GM12878 (cell line): ENCODE measurements around the gene YPEL3. TPM values are rescaled to one million over a fixed set of nuclear protein-coding genes. Genes with fewer than 3 reads are reported as not detected.

Experiments used
- ATAC-seq: fragments of 200-7000 bp; cut with Tn5 transposase; 3 replicates; pipeline ENCODE4 v1.9.1; 2020; ENCODE audit warnings: mild to moderate bottlenecking, moderate library complexity
- BruUV-seq: library from RNA; stranded (reverse); fragments of 400-500 nt; replicated peaks from 2 replicates; lab custom pipeline; 2021; lab: Mats Ljungman, UMichigan
- CTCF ChIA-PET: fragments of 300-600 bp; sonication (Branson Sonifier 250); formaldehyde crosslinking; extraction: SDS; loops from one replicate; lab custom pipeline; 2021; ENCODE audit warnings: inconsistent platforms; lab: Yijun Ruan, JAX
- POLR2A ChIA-PET: fragments of 350-600 bp; formaldehyde crosslinking; extraction: SDS; loops from one replicate; lab custom pipeline; 2021; ENCODE audit warnings: inconsistent platforms; lab: Charles Lee
- RAD21 ChIA-PET: fragments of 300-600 bp; sonication (Branson Sonifier 250); formaldehyde crosslinking; loops from one replicate; lab custom pipeline; 2023; ENCODE audit warnings: antibody characterized with exemption; ENCODE audit not compliant: unreplicated experiment; lab: Charles Lee
- SMC1A ChIA-PET: fragments of 300-600 bp; sonication (Branson Sonifier 250); formaldehyde crosslinking; loops from one replicate; lab custom pipeline; 2023; ENCODE audit not compliant: unreplicated experiment, uncharacterized antibody; lab: Charles Lee
- DNase-seq: peaks from one replicate; pipeline ENCODE4 v3.0.0-alpha.2; 2011; ENCODE audit warnings: low read depth, low spot score
- FAIRE-seq: peaks from 3 replicates; lab custom pipeline; 2011; peaks lifted over from hg19 to GRCh38; lab: Jason Lieb, UNC
- H2AFZ ChIP-seq: 2 replicates; pipeline ENCODE4 v1.6.0; 2011; ENCODE audit warnings: low read depth, low read length, control low read depth; ENCODE audit not compliant: control insufficient read depth
- H3K27ac ChIP-seq: 2 replicates; pipeline ENCODE4 v1.5.1; 2011; ENCODE audit warnings: control low read depth; ENCODE audit not compliant: control insufficient read depth, insufficient read depth
- H3K27me3 ChIP-seq, 2 experiments: replicated peaks in 1 of 2; 2 replicates each; pipeline versions ENCODE4 v1.6.0 to v1.6.1; 2011; ENCODE audit warnings: low read length in 1 of 2; ENCODE audit not compliant: control insufficient read depth in 2 of 2, insufficient read depth in 2 of 2
- H3K36me3 ChIP-seq, 2 experiments: 2 replicates each; pipeline ENCODE4 v1.5.1; 2011; ENCODE audit warnings: low read length in 1 of 2; ENCODE audit not compliant: control insufficient read depth in 2 of 2, insufficient read depth in 2 of 2
- H3K4me1 ChIP-seq: 2 replicates; pipeline ENCODE4 v1.6.1; 2011; ENCODE audit warnings: mild to moderate bottlenecking, low read length, moderate library complexity, mixed read lengths; ENCODE audit not compliant: control insufficient read depth, insufficient read depth
- H3K4me2 ChIP-seq: 2 replicates; pipeline ENCODE4 v1.6.0; 2011; ENCODE audit warnings: control low read depth; ENCODE audit not compliant: control insufficient read depth, insufficient read depth
- H3K4me3 ChIP-seq: fragments of 200-600 bp; sonication (generic); 2 replicates; pipeline ENCODE4 v1.5.1; 2016
- H3K79me2 ChIP-seq: 2 replicates; pipeline ENCODE4 v1.6.0; 2011; ENCODE audit warnings: low read length; ENCODE audit not compliant: control insufficient read depth, insufficient read depth
- H3K9ac ChIP-seq: 2 replicates; pipeline ENCODE4 v1.8.0; 2011; ENCODE audit warnings: low read length, control low read depth, mixed read lengths; ENCODE audit not compliant: control insufficient read depth, insufficient read depth
- H3K9me3 ChIP-seq: replicated peaks from 3 replicates; pipeline ENCODE4 v1.5.1; 2011; ENCODE audit warnings: mild to moderate bottlenecking, low read length; ENCODE audit not compliant: control insufficient read depth, insufficient read depth
- H4K20me1 ChIP-seq: 2 replicates; pipeline ENCODE4 v1.6.0; 2011; ENCODE audit not compliant: control insufficient read depth, insufficient read depth
- BACH1 ChIP-seq: fragments of 450-650 bp; IDR thresholded peaks from 2 replicates; pipeline ENCODE4 v1.6.1; 2017; ENCODE audit warnings: mild to moderate bottlenecking, borderline replicate concordance
- BMI1 ChIP-seq: fragments of 450-650 bp; IDR thresholded peaks from 2 replicates; pipeline ENCODE4 v1.6.1; 2016; ENCODE audit warnings: mild to moderate bottlenecking, moderate library complexity, borderline replicate concordance
- CEBPB ChIP-seq, 2 experiments: fragments of 150-350 bp in 1 of 2; IDR thresholded peaks; 2 replicates each; pipeline ENCODE4 v1.6.1; 2012 to 2014; ENCODE audit warnings: low read depth in 2 of 2, low read length in 2 of 2, borderline replicate concordance in 1 of 2, inconsistent platforms in 1 of 2
- NFYB ChIP-seq: IDR thresholded peaks from 2 replicates; pipeline ENCODE4 v1.6.1; 2011; ENCODE audit warnings: low read depth, mild to moderate bottlenecking, low read length, improper control_type of control experiment, moderate library complexity; ENCODE audit not compliant: insufficient read depth
- RBBP5 ChIP-seq: fragments of 200-600 bp; sonication (generic); conservative IDR thresholded peaks from 2 replicates; pipeline ENCODE4 v1.6.1; 2016
- RUNX3 ChIP-seq: IDR thresholded peaks from 2 replicates; pipeline ENCODE4 v1.6.1; 2012; ENCODE audit warnings: low read length, inconsistent platforms
- SUPT20H ChIP-seq: IDR thresholded peaks from 2 replicates; pipeline ENCODE4 v1.6.1; 2011; ENCODE audit warnings: low read depth, mild to moderate bottlenecking, low read length, moderate library complexity, borderline replicate concordance; ENCODE audit not compliant: control insufficient read depth
- ZBTB40 ChIP-seq: fragments of 450-650 bp; IDR thresholded peaks from 2 replicates; pipeline ENCODE4 v1.6.1; 2016; ENCODE audit warnings: mild to moderate bottlenecking, moderate library complexity, borderline replicate concordance
- ZNF687 ChIP-seq: fragments of 450-650 bp; IDR thresholded peaks from 2 replicates; pipeline ENCODE4 v1.6.1; 2017; ENCODE audit warnings: mild to moderate bottlenecking, moderate library complexity
- WGBS: methylation state at CpG from one replicate; pipeline ENCODE4 v1.1.6; 2016; ENCODE audit warnings: low lambda C conversion rate; ENCODE audit not compliant: insufficient replicate concordance, insufficient coverage; ENCODE audit errors: missing lambda C conversion rate; 5-methylcytosine and 5-hydroxymethylcytosine counted together
- in situ Hi-C: fragments of 300-500 bp; cut with MboI; formaldehyde crosslinking; loops from 9 replicates; pipeline ENCODE4 v1.14.3; 2018; ENCODE audit warnings: mixed read lengths
- intact Hi-C: fragments of 100-400 bp; cut with micrococcal nuclease; formaldehyde crosslinking; loops from one replicate; pipeline ENCODE4 v1.14.2; 2022; ENCODE audit not compliant: unreplicated experiment
- polyA plus RNA-seq, 11 experiments: library from polyadenylated mRNA; depleted of rRNA in 4 of 11; unstranded in 6 of 11; stranded (reverse) in 5 of 11; fragments of >200 nt; fragmentation: Nextera tagmentation in 4 of 11; fragmentation: Illumina TruSeq in 1 of 11; extraction: Ambion mirVana in 4 of 11; extraction: Trizol in 1 of 11; gene quantifications; 1 replicate in 1 of 11; 2 replicates in 10 of 11; pipeline versions ENCODE4 v1.2.1 to v1.2.3, GENCODE V29; 2011 to 2016; ENCODE audit warnings: inconsistent platforms in 2 of 11, missing spikeins in 2 of 11, low read depth in 1 of 11
- total RNA-seq, 4 experiments: library from RNA; depleted of rRNA in 3 of 4; stranded (reverse); fragments of >200 nt in 3 of 4; fragmentation: Illumina TruSeq in 1 of 4; extraction: Trizol in 1 of 4; gene quantifications; 2 replicates each; pipeline versions ENCODE4 v1.2.1 to v1.2.3, GENCODE V29; 2013 to 2021

YPEL3 gene
- total and polyA plus RNA-seq, 10 of the 15 experiments (the other 5 are each of a cell fraction or from before 2014, with no cell fraction given): 1.3 to 22.0 (median 12.1) TPM

- 4% methylated on average over 1 of the region's 1 CpG for WGBS
- no peak overlapping the region for H3K27ac ChIP-seq
- H3K79me2 ChIP-seq: no peaks in the 10 kb centered on the region
- H3K4me1 ChIP-seq: no peaks in the 10 kb centered on the region
- no peaks in the 10 kb centered on the region for H3K36me3 ChIP-seq
- CTCF ChIA-PET: interaction anchor here (0.7 kb wide), 1 partner anchor 264 kb away, joined by 3 read pairs; no protein-coding TSS in a partner anchor
- POLR2A ChIA-PET: no interaction called here
- no peaks in the 10 kb centered on the region for H3K27me3 ChIP-seq
- RAD21 ChIA-PET: no interaction called here
- SMC1A ChIA-PET: no interaction called here
- intact Hi-C loops (no loop called here), in situ Hi-C loops (no loop called here)
- DNase-seq: no peak
- no peak overlapping the region for H3K4me2 ChIP-seq
- TF ChIP-seq ZNF687: no peak
- H2AFZ ChIP-seq: no peak overlapping the region
- no peak for FAIRE-seq
- no peaks in the 10 kb centered on the region for H4K20me1 ChIP-seq
- peaks cover 6% of the 10 kb centered on the region for H3K9me3 ChIP-seq
- no peak overlapping the region for H3K9ac ChIP-seq
- no TSS peak for BruUV-seq
- H3K4me3 ChIP-seq: no peak overlapping the region
- ATAC-seq: no peak
Observed at GRCh38 chr16:30145657-30146056, 49.6 kb upstream of the YPEL3 start.

- ChIA-PET RAD21 (no interaction called here), POLR2A (no interaction called here), SMC1A (no interaction called here), CTCF (interaction anchor here (0.7 kb wide), 1 partner anchor 264 kb away, joined by 3 read pairs; no protein-coding TSS in a partner anchor)
- peaks cover 6% of the 10 kb centered on the region for H3K9me3 ChIP-seq
- no peak overlapping the region for H3K27ac ChIP-seq
- H3K4me3 ChIP-seq: no peak overlapping the region
- FAIRE-seq: no peak
- in situ Hi-C loops (no loop called here), intact Hi-C loops (no loop called here)
- H2AFZ ChIP-seq: no peak overlapping the region
- H3K4me1 ChIP-seq: peaks cover under 1% of the 10 kb centered on the region; the same call in 1 of the 2 replicates
- no peak for ATAC-seq
- no peak overlapping the region for H3K9ac ChIP-seq
- no peak overlapping the region for H3K4me2 ChIP-seq
- H4K20me1 ChIP-seq: no peaks in the 10 kb centered on the region
- no TSS peak for BruUV-seq
- H3K27me3 ChIP-seq: no peaks in the 10 kb centered on the region
- WGBS: 35% methylated on average over 1 of the region's 1 CpG
- DNase-seq: no peak
- H3K36me3 ChIP-seq: no peaks in the 10 kb centered on the region
- no peaks in the 10 kb centered on the region for H3K79me2 ChIP-seq
- no peak for TF ChIP-seq NFYB
- no peak for TF ChIP-seq ZBTB40
- no peak for TF ChIP-seq CEBPB (IDR thresholded peaks at IDR 0.05; ENCODE audit: borderline replicate concordance in 1 of 2, low read depth in 2 of 2, low read length in 2 of 2)
- no peak for TF ChIP-seq BMI1
- no peak for TF ChIP-seq SUPT20H
- no peak for TF ChIP-seq BACH1
- no peak for TF ChIP-seq RUNX3
- no peak for TF ChIP-seq RBBP5
Observed at GRCh38 chr16:30144917-30145316, 48.9 kb upstream of the YPEL3 start.
